Measurements from ENCODE around the gene PPP1R1C.

GRCh38 chr2:181973171-181973783 is 12.4 kb upstream of the PPP1R1C start:
- TF ChIP-seq CTCF (IDR thresholded peaks at IDR 0.05) (no peak), POLR2A (IDR thresholded peaks at IDR 0.05) (no peak)
